Fibroblast of the aortic adventitia (primary cell): ENCODE data around the gene UNC13A. TPM values are rescaled to one million over a fixed set of nuclear protein-coding genes. Genes with fewer than 3 reads are reported as not detected.
A peak's percentile ranks its signal among the peaks of the same experiment; 100 is the strongest.

ENCODE experiments used
- DNase-seq: peaks from one replicate; pipeline ENCODE4 v3.0.0-alpha.2; 2010; ENCODE audit warnings: low read depth
- H3K4me3 ChIP-seq: 2 replicates; pipeline ENCODE4 v1.5.1; 2011; ENCODE audit warnings: low read depth, mild to moderate bottlenecking, control low read depth, low read length, moderate library complexity
- total RNA-seq: library from RNA; depleted of rRNA; stranded (reverse); fragments of >200 nt; gene quantifications from 2 replicates; pipeline ENCODE4 v1.2.3, GENCODE V29; 2012; ENCODE audit warnings: low replicate concordance
- TF ChIP-seq, protein P1 (sequence below): IDR thresholded peaks from 2 replicates; pipeline ENCODE4 v1.5.1; 2011; ENCODE audit warnings: mild to moderate bottlenecking, low read length, control low read depth, inconsistent platforms; ENCODE audit not compliant: insufficient read depth

Gene UNC13A
- total RNA-seq, 1 donor, result 0.27 TPM

DNA sequence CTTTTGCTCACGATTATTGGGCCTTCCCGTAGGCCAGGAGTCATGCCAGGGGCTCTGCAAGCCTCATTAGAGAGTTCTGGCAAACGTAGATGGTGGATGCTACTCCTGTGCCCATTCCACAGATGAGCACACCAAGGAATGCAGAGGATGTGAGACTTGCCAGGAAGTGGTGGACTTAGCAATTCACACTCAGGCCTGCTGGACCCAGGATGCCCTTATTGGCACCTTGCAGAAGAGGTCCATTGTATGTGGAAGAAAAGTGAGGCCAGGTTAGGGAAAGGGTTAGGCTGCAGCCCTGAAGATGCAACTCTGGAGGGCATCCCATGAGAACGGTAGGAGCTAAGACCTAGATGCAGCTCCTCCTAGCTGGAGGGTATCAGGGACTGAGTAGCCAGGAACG, 5.9 kb downstream of the UNC13A start:
- no peak overlapping the region for H3K4me3 ChIP-seq
- TF ChIP-seq, protein P1, sequence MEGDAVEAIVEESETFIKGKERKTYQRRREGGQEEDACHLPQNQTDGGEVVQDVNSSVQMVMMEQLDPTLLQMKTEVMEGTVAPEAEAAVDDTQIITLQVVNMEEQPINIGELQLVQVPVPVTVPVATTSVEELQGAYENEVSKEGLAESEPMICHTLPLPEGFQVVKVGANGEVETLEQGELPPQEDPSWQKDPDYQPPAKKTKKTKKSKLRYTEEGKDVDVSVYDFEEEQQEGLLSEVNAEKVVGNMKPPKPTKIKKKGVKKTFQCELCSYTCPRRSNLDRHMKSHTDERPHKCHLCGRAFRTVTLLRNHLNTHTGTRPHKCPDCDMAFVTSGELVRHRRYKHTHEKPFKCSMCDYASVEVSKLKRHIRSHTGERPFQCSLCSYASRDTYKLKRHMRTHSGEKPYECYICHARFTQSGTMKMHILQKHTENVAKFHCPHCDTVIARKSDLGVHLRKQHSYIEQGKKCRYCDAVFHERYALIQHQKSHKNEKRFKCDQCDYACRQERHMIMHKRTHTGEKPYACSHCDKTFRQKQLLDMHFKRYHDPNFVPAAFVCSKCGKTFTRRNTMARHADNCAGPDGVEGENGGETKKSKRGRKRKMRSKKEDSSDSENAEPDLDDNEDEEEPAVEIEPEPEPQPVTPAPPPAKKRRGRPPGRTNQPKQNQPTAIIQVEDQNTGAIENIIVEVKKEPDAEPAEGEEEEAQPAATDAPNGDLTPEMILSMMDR, result no peak
- no peak for DNase-seq

DNA sequence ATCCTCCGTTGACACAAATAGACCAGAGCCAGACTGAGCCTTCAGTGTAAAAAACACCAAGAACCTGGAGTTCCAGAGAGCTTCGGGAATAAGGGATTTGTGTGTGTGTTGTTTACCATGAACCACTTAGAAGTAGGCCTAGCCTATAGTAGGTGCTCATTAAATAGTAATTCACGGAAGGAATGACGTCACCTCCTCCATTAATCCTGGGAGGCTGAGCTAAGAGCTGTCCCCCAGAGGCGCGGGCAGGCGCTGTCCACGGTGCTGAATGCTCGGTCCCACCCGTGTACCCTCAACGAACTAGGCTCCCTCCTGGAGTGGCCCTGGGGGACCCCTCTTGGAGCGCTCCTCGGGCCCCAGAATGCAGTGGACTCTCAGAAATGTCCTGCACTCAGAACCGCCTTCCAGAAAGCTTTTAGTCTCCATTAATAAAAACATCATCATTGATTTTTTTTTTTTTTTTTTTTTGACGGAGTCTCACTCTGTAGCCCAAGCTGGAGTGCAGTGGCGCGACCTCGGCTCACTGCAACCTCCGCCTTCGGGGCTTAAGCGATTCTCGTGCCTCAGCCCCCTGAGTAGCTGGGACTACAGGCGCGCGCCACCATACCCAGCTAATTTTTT, 6.5 kb downstream of the UNC13A start:
- DNase-seq, result peak; percentile 60
- H3K4me3 ChIP-seq, result no peak overlapping the region
- TF ChIP-seq, protein P1, result no peak

DNA sequence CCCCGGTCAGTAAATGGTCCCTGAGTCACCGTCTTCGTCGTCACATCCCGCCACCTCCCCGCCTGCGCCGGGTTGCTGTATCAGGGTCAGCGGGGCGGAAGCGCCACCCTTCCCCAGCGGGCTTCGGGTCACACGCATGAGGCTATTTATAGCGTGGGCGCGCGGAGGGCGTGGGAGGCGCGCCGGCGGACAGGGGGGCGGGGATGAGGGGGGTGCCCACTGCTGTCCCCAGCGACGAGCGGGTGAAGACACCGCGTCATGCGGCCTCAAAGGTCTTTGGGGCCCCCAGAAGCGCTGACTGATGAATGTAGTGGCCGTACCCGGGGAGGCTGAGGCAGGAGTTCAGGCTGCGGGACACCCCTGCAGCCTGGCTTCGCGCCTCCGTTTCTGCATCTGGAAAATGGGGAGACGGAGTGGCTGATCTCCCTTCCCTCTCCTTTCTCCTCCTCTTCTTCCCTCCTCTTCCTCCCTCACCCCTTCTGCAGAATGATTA, 7.9 kb downstream of the UNC13A start:
- peak; percentile 62 for DNase-seq
- TF ChIP-seq, protein P1, result no peak
- H3K4me3 ChIP-seq, result peak overlapping the region; percentile 40

DNA sequence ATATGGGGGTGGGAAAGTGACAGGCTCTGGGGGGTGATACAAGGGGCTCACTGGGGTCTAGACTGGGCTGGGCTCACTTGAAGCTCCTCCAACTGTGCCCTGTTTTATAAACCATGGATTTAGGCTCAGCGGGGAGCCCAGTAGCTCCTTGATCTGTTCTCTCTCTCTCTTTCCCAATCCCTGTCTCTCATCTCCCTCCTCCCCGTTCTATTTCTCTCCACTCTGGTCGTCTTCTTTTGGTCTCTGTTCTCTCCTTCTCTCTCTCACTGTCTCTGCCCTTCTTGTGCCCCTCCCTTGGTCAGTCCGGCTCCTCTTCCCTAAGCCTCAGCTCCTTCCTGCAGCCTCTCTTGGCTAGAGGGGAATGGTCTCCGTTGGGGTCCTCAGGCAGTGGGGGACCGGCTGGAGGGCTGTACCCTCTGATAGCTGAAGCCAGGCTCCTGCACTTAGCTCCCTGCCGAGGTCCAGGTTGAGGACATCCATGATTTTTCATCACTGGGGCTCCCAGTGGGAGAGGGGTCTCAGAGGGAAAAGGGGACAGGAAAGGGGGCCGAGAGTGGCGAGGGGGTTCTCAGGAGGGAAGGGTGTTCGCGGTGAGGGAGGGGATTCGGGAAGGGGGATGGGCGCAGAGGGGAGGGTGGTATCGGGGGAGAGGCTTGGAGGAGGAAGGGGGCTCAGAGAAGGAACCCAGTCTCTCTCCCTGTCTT, 8.5 kb downstream of the UNC13A start:
- H3K4me3 ChIP-seq, result peak overlapping the region; percentile 40
- DNase-seq, result no peak
- TF ChIP-seq, protein P1, result no peak

DNA sequence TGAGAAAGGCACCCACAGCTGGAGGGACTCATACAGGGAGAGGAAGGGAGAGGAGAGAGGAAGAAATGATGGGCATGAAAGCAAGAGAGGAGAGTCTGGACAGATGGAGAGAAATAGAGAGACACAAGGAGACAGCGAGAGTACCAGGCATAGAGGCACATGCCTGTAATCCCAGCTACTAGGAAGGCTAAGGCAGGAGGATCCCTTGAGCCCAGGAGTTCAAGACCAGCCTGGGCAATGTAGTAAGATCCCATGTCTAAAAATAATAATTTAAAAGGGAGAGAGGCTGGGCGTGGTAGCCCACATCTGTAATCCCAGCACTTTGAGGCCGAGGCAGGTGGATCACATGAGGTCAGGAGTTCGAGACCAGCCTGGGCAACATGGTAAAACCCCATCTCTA, 9.3 kb downstream of the UNC13A start:
- no peak overlapping the region for H3K4me3 ChIP-seq
- TF ChIP-seq, protein P1, result no peak
- DNase-seq, result no peak

DNA sequence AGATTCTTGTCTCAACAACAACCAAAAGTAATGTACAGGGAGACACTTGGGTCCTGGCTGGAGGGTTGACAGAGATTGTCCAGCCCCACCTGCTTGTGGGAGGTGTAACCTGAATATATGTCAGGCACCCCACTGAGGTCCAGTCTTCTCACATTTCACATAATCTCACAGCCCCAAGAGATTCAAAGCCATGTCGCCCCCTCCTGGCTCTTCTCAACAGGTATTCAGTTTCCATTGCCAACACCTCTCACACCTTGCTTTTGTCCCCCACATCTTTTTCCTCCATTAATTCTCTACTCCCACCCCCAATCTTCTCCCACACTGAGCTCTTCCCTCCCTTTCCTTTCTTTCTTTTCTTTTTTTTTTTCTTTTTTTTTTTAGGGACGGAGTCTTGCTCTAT, 11.2 kb downstream of the UNC13A start:
- H3K4me3 ChIP-seq, result no peak overlapping the region
- DNase-seq, result no peak
- TF ChIP-seq, protein P1, result no peak
